Smooth muscle cell (in vitro differentiated cells): Measurements from ENCODE around the gene CAMK1G. TPM values are rescaled to one million over a fixed set of nuclear protein-coding genes. Genes with fewer than 3 reads are reported as not detected.

ENCODE experiments used
- DNase-seq: peaks from one replicate; lab custom pipeline; 2025; ENCODE audit not compliant: unreplicated experiment; lab: John Stamatoyannopoulos, UW
- H2AFZ ChIP-seq: fragments of 200-600 bp; sonication (generic); 2 replicates; pipeline ENCODE4 v1.6.0; 2016; ENCODE audit warnings: antibody characterized with exemption, low read depth, mild to moderate bottlenecking
- H3F3A ChIP-seq: fragments of 200-600 bp; sonication (generic); 2 replicates; pipeline ENCODE4 v1.6.0; 2017; ENCODE audit warnings: antibody characterized with exemption, low read depth
- H3K27ac ChIP-seq: fragments of 200-600 bp; sonication (generic); 2 replicates; pipeline ENCODE4 v1.5.1; 2016; ENCODE audit warnings: low read depth, mild to moderate bottlenecking
- H3K27me3 ChIP-seq: fragments of 200-600 bp; sonication (generic); 2 replicates; pipeline ENCODE4 v1.6.1; 2016; ENCODE audit warnings: low read depth, mild to moderate bottlenecking
- H3K36me3 ChIP-seq: fragments of 200-600 bp; sonication (generic); 2 replicates; pipeline ENCODE4 v1.5.1; 2016; ENCODE audit warnings: low read depth
- H3K4me1 ChIP-seq: fragments of 200-600 bp; sonication (generic); 2 replicates; pipeline ENCODE4 v1.5.1; 2016; ENCODE audit warnings: low read depth
- H3K4me2 ChIP-seq: fragments of 200-600 bp; sonication (generic); 2 replicates; pipeline ENCODE4 v1.6.0; 2016; ENCODE audit warnings: mild to moderate bottlenecking
- H3K4me3 ChIP-seq: fragments of 200-600 bp; sonication (generic); 2 replicates; pipeline ENCODE4 v1.5.1; 2016; ENCODE audit warnings: mild to moderate bottlenecking
- H3K79me2 ChIP-seq: fragments of 200-600 bp; sonication (generic); 2 replicates; pipeline ENCODE4 v1.6.0; 2016; ENCODE audit warnings: low read depth, mild to moderate bottlenecking
- H3K9ac ChIP-seq: fragments of 200-600 bp; sonication (generic); 2 replicates; pipeline ENCODE4 v1.6.0; 2016; ENCODE audit warnings: low read depth
- H3K9me3 ChIP-seq: fragments of 200-600 bp; sonication (generic); replicated peaks from 2 replicates; pipeline ENCODE4 v1.5.1; 2016; ENCODE audit warnings: low read depth
- H4K20me1 ChIP-seq: fragments of 200-600 bp; sonication (generic); 2 replicates; pipeline ENCODE4 v1.6.0; 2016; ENCODE audit warnings: low read depth
- WGBS: methylation state at CpG from one replicate; pipeline ENCODE4 v1.1.7; 2016; ENCODE audit warnings: low lambda C conversion rate; 5-methylcytosine and 5-hydroxymethylcytosine counted together
- polyA plus RNA-seq: library from polyadenylated mRNA; unstranded; fragments of >200 nt; fragmentation: Nextera tagmentation; extraction: Ambion mirVana; gene quantifications from 2 replicates; pipeline ENCODE4 v1.2.1, GENCODE V29; 2016
- total RNA-seq: library from RNA; depleted of rRNA; stranded (reverse); fragments of >200 nt; gene quantifications from 2 replicates; pipeline ENCODE4 v1.2.3, GENCODE V29; 2014
- TF ChIP-seq, protein P1 (sequence below): fragments of 200-600 bp; sonication (generic); IDR thresholded peaks from 2 replicates; pipeline ENCODE4 v1.5.1; 2017; ENCODE audit warnings: borderline replicate concordance, mild to moderate bottlenecking, antibody characterized with exemption; ENCODE audit not compliant: insufficient read depth, poor library complexity, severe bottlenecking

CAMK1G gene
- total and polyA plus RNA-seq, 2 experiments from 2014 or later: 0.13 TPM; not detected in 1

DNA sequence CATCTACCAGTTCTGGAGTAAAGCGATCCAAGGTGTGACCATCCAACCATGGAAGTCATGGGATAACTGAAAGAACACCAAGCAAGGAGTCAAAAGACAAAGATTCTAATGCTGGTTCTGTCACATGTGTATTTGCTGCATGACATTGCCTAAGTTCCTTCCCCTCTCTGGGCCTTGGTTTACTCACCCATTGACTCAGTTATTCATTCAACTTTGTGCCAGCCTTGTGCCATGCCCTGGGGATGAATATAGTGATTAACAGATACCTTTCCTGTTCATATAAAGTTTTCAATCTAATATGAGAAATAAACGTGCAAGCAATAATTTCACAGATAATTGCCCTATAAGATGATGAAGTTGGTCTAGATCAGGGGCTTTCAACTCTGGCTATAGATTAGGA, 33.0 kb upstream of the CAMK1G start:
- TF ChIP-seq, protein P1, sequence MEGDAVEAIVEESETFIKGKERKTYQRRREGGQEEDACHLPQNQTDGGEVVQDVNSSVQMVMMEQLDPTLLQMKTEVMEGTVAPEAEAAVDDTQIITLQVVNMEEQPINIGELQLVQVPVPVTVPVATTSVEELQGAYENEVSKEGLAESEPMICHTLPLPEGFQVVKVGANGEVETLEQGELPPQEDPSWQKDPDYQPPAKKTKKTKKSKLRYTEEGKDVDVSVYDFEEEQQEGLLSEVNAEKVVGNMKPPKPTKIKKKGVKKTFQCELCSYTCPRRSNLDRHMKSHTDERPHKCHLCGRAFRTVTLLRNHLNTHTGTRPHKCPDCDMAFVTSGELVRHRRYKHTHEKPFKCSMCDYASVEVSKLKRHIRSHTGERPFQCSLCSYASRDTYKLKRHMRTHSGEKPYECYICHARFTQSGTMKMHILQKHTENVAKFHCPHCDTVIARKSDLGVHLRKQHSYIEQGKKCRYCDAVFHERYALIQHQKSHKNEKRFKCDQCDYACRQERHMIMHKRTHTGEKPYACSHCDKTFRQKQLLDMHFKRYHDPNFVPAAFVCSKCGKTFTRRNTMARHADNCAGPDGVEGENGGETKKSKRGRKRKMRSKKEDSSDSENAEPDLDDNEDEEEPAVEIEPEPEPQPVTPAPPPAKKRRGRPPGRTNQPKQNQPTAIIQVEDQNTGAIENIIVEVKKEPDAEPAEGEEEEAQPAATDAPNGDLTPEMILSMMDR: no peak
- no peak overlapping the region for H3K4me3 ChIP-seq
- no peak for DNase-seq
- no peaks in the 10 kb centered on the region for H3K79me2 ChIP-seq
- H3K36me3 ChIP-seq: no peaks in the 10 kb centered on the region
- no peaks in the 10 kb centered on the region for H3K9me3 ChIP-seq
- H4K20me1 ChIP-seq: no peaks in the 10 kb centered on the region
- WGBS: 92% methylated on average over 2 of the region's 2 CpGs
- H3K27me3 ChIP-seq: no peaks in the 10 kb centered on the region
- H3F3A ChIP-seq: no peaks in the 10 kb centered on the region
- H3K9ac ChIP-seq: no peak overlapping the region
- no peaks in the 10 kb centered on the region for H3K4me1 ChIP-seq
- H3K27ac ChIP-seq: no peak overlapping the region
- no peak overlapping the region for H3K4me2 ChIP-seq
- no peak overlapping the region for H2AFZ ChIP-seq

DNA sequence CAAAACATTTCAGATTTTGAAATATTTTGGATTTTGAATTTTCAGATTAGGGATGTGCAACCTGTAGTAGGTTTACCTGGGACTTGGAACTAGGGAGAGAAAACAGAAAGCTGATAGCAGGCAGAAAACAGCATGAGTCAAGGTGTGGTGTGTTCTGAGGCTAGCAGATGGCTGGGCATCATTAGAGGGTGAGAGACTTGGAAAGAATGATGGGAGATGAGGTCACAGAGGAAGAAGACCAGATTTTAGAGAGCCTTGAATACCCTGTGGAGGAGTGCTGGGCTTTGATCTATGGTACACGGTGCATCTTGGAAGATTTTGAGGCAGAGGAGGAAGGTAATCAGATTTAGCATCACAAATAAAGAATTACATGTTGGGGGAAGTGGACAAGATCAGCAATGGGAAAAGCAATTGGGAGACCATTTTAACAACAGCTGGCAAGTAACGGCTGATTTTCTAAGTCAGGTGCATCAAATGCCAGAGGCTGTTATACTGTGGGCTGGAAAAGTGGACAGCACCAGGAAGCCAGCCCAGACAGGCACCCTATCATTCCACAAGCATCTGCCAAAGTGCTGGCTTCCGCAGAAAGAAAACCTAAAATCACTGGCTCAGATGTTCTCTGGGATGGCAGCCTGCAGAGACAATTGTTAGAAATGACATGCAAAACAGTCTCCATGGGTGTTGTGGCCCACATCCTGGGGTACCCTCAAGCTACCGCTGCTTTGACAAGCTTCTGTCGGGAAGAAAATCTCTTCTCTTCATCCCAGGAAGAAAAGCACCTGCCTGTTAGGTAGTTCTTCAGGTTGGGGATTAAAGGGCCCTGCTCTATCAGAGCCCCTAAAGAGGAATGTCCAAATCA, 30.9 kb upstream of the CAMK1G start:
- no peak overlapping the region for H3K4me2 ChIP-seq
- no peaks in the 10 kb centered on the region for H3K27me3 ChIP-seq
- H4K20me1 ChIP-seq: no peaks in the 10 kb centered on the region
- H2AFZ ChIP-seq: no peak overlapping the region
- WGBS: 54% methylated on average over 5 of the region's 5 CpGs
- no peak for DNase-seq
- no peak overlapping the region for H3K9ac ChIP-seq
- H3F3A ChIP-seq: no peaks in the 10 kb centered on the region
- H3K4me3 ChIP-seq: no peak overlapping the region
- no peak overlapping the region for H3K27ac ChIP-seq
- peaks cover 8% of the 10 kb centered on the region for H3K4me1 ChIP-seq
- H3K36me3 ChIP-seq: no peaks in the 10 kb centered on the region
- H3K79me2 ChIP-seq: no peaks in the 10 kb centered on the region
- TF ChIP-seq, protein P1: no peak
- H3K9me3 ChIP-seq: no peaks in the 10 kb centered on the region

DNA sequence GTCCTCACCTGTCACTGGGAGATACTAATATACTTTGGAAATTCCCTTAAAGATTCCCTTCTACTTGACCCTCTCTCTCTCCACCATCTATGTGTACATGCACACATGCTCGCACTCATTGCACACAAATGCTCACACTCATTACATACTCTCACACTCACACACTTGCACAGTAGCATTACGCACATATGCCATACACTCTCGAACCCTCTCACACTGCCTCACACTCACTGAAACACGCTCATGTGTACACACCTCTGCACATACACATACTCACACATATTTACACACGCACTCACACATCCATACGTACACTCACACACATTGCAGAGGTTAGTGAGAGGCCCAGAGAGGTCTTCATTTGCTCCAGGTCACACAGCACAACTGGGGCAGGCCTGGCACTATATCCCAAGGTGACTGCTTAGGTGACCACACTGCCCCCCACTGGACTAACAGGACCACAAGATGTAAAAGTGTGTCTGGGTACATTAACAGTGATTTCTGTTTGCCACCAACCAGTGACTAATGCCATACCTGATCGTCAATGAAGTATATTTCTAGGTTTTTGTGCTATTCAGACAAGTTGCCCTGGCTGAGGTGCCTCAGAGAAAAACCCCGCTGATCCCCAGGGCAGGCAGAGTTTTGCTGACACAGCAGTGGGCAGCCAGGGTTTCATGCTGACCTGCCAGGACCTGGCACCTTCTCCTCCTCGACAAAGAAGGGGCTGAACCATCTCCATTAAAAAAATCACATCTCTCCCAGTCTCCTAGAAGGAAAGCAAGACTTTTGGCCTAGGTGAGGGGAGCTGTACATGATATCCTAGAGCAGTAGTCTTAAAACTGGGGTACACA, 28.5 kb upstream of the CAMK1G start:
- Histone ChIP-seq H3K9ac (no peak overlapping the region), H3K27ac (no peak overlapping the region), H3K79me2 (no peaks in the 10 kb centered on the region), H2AFZ (no peak overlapping the region), H3K27me3 (no peaks in the 10 kb centered on the region), H3K4me1 (peaks cover 8% of the 10 kb centered on the region), H3K4me2 (no peak overlapping the region), H3K36me3 (no peaks in the 10 kb centered on the region), H4K20me1 (no peaks in the 10 kb centered on the region), H3K4me3 (no peak overlapping the region), H3K9me3 (no peaks in the 10 kb centered on the region), H3F3A (no peaks in the 10 kb centered on the region)
- no peak for DNase-seq
- 97% methylated on average over 9 of the region's 9 CpGs for WGBS
- TF ChIP-seq, protein P1: no peak
